MCF 10A (cell line): Measurements from ENCODE around the gene CAP1. TPM values are rescaled to one million over a fixed set of nuclear protein-coding genes. Genes with fewer than 3 reads are reported as not detected.
A peak's percentile ranks its signal among the peaks of the same experiment; 100 is the strongest.

ENCODE experiments used
- BruUV-seq: library from RNA; stranded (reverse); fragments of 400-500 nt; replicated peaks from 2 replicates; lab custom pipeline; 2021; lab: Mats Ljungman, UMichigan
- CTCF ChIA-PET: fragments of 300-600 bp; sonication (Branson Sonifier 250); formaldehyde crosslinking; extraction: SDS; loops from one replicate; lab custom pipeline; 2021; ENCODE audit warnings: antibody characterized with exemption, inconsistent platforms; lab: Yijun Ruan, JAX
- POLR2A ChIA-PET: fragments of 300-600, 350-650 bp; sonication (Branson Sonifier 250); formaldehyde crosslinking; extraction: SDS; loops from one replicate; lab custom pipeline; 2020; ENCODE audit warnings: antibody characterized with exemption, inconsistent platforms; lab: Yijun Ruan, JAX
- DNase-seq: peaks from one replicate; pipeline ENCODE4 v3.0.0-alpha.2; 2018; ENCODE audit not compliant: unreplicated experiment
- H3K27ac Mint-ChIP-seq: one replicate; pipeline ENCODE4 v1.8.0; 2022; ENCODE audit warnings: mild to moderate bottlenecking, low read depth, mixed read lengths; ENCODE audit not compliant: unreplicated experiment
- H3K27me3 Mint-ChIP-seq: one replicate; pipeline ENCODE4 v1.8.0; 2022; ENCODE audit warnings: mixed read lengths; ENCODE audit not compliant: insufficient read depth, unreplicated experiment
- H3K36me3 Mint-ChIP-seq: one replicate; pipeline ENCODE4 v1.8.0; 2022; ENCODE audit warnings: mild to moderate bottlenecking, moderate library complexity, mixed read lengths; ENCODE audit not compliant: insufficient read depth, unreplicated experiment
- H3K4me1 Mint-ChIP-seq: one replicate; pipeline ENCODE4 v1.8.0; 2022; ENCODE audit warnings: mixed read lengths; ENCODE audit not compliant: insufficient read depth, unreplicated experiment
- H3K4me3 Mint-ChIP-seq: one replicate; pipeline ENCODE4 v1.8.0; 2022; ENCODE audit warnings: mild to moderate bottlenecking, moderate library complexity, mixed read lengths; ENCODE audit not compliant: unreplicated experiment
- H3K9me3 Mint-ChIP-seq: one replicate; pipeline ENCODE4 v1.8.0; 2022; ENCODE audit warnings: mixed read lengths; ENCODE audit not compliant: unreplicated experiment
- intact Hi-C: fragments of 100-400 bp; cut with micrococcal nuclease; formaldehyde crosslinking; loops from 2 replicates; pipeline ENCODE4 v1.14.1; 2022
- total RNA-seq: library from RNA; stranded (reverse); gene quantifications from 2 replicates; pipeline ENCODE4 v1.2.3, GENCODE V29; 2022
- TF ChIP-seq, protein P1 (sequence below): fragments of 200-600 bp; IDR thresholded peaks from one replicate; pipeline ENCODE4 v1.8.0; 2022; ENCODE audit warnings: antibody characterized with exemption, mild to moderate bottlenecking; ENCODE audit not compliant: unreplicated experiment

Gene CAP1
- total RNA-seq, 1 experiment from 2014 or later = 297 TPM

DNA sequence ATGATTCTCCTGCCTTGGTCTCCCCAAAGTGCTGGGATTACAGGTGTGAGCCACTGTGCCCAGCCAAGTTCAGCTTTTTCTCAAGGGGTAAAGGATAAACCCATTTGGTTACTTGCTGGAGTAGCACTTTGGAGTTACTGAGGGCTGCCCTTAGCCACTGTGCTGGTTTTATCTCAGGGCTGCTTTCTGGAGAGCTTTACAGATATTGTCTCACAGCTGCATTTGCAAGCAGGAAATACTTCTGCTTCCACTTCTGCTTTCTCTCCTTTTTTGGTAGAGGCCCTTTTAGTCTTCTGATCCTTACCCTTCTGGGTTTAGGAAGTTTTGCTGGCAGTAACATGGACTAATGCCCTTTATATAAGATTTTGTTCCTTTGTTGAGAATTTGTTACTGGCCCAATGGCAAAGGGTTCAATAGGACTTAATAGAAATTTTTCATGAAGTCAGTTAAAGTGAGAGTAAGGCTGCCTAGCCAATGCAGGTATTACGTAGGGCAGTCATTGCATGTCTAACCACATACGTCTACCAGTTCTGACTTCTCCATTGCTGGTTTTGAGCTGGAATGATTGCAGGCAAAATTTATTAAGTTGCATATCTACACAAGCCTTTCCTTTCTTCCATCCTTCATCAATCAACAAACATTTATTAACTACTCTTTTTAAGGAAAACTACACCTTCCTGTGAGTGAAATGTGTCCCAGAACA, 24.4 kb downstream of the CAP1 start:
- Mint-ChIP-seq H3K4me1 (peaks cover 13% of the 10 kb centered on the region), H3K27me3 (no peaks in the 10 kb centered on the region), H3K36me3 (peaks cover 93% of the 10 kb centered on the region), H3K27ac (no peak overlapping the region), H3K9me3 (no peaks in the 10 kb centered on the region), H3K4me3 (no peak overlapping the region)
- TSS peak; percentile 5 for BruUV-seq
- DNase-seq = no peak
- TF ChIP-seq, protein P1, sequence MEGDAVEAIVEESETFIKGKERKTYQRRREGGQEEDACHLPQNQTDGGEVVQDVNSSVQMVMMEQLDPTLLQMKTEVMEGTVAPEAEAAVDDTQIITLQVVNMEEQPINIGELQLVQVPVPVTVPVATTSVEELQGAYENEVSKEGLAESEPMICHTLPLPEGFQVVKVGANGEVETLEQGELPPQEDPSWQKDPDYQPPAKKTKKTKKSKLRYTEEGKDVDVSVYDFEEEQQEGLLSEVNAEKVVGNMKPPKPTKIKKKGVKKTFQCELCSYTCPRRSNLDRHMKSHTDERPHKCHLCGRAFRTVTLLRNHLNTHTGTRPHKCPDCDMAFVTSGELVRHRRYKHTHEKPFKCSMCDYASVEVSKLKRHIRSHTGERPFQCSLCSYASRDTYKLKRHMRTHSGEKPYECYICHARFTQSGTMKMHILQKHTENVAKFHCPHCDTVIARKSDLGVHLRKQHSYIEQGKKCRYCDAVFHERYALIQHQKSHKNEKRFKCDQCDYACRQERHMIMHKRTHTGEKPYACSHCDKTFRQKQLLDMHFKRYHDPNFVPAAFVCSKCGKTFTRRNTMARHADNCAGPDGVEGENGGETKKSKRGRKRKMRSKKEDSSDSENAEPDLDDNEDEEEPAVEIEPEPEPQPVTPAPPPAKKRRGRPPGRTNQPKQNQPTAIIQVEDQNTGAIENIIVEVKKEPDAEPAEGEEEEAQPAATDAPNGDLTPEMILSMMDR = no peak
- ChIA-PET POLR2A (interaction anchor here (0.5 to 1.1 kb wide), 3 partner anchors 10 to 354 kb away, joined by 3 to 4 read pairs (median 3); no protein-coding TSS in a partner anchor), CTCF (interaction anchor here (0.5 to 1.5 kb wide), 4 partner anchors 12 to 321 kb away, joined by 3 to 4 read pairs (median 4); no protein-coding TSS in a partner anchor)
- intact Hi-C loops = no loop called here

DNA sequence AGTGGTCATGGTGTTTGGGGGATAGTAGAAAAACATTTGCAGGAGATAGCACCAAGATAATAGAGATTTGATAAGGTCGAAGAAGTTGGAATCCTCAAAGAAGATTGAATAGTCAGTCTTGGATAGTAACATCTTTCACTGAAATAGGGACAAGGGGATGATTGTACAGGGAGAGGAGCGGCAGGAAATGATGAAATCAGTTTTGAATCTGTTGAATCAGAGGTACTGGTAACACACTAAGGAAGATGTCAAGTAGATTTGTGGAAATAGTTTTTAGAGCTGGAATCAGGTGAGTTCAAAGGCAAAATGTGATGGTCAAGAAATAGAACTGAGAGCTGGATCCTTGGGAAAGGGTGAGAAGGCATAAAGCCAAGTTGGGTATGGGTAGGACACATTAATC, 26.5 kb downstream of the CAP1 start:
- no TSS peak for BruUV-seq
- H3K4me3 Mint-ChIP-seq = no peak overlapping the region
- TF ChIP-seq, protein P1 = no peak
- DNase-seq = no peak
- no peaks in the 10 kb centered on the region for H3K27me3 Mint-ChIP-seq
- H3K36me3 Mint-ChIP-seq = peaks cover 93% of the 10 kb centered on the region
- ChIA-PET POLR2A (interaction anchor here (0.6 to 1.0 kb wide), 2 partner anchors 10 to 11 kb away, joined by 3 to 7 read pairs; no protein-coding TSS in a partner anchor), CTCF (interaction anchor here (1.0 kb wide), 1 partner anchor 12 kb away, joined by 3 read pairs; no protein-coding TSS in a partner anchor)
- no peaks in the 10 kb centered on the region for H3K9me3 Mint-ChIP-seq
- H3K4me1 Mint-ChIP-seq = peaks cover 13% of the 10 kb centered on the region
- intact Hi-C loops = no loop called here
- H3K27ac Mint-ChIP-seq = peak overlapping the region; percentile 63

DNA sequence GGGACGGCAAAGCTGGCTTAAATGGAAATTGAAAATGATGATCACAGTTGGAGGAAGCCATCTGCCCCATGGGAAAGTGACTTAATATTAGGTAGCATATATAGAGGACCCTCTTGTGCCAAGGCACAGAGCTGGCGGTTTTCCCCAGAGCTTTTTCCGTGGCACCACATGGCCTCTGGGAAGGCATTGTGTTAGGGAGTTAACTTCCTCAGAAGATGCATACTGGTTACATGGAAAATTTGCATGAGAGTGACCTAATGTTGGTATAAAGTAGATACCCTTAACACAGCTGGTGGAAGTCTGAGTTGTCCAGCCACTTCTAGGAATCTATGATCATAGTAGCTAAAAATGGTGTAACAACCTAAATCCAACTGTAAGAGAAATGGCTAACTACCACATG, 27.3 kb downstream of the CAP1 start:
- TF ChIP-seq, protein P1 = no peak
- intact Hi-C loops = no loop called here
- no peak overlapping the region for H3K4me3 Mint-ChIP-seq
- ChIA-PET CTCF (interaction anchor here (1.2 kb wide), 1 partner anchor 10 kb away, joined by 3 read pairs; no protein-coding TSS in a partner anchor), POLR2A (interaction anchor here (1.0 kb wide), 1 partner anchor 9 kb away, joined by 7 read pairs; no protein-coding TSS in a partner anchor)
- no TSS peak for BruUV-seq
- no peak for DNase-seq
- no peaks in the 10 kb centered on the region for H3K27me3 Mint-ChIP-seq
- H3K27ac Mint-ChIP-seq = no peak overlapping the region
- H3K4me1 Mint-ChIP-seq = peaks cover 13% of the 10 kb centered on the region
- H3K36me3 Mint-ChIP-seq = peaks cover 93% of the 10 kb centered on the region
- no peaks in the 10 kb centered on the region for H3K9me3 Mint-ChIP-seq

DNA sequence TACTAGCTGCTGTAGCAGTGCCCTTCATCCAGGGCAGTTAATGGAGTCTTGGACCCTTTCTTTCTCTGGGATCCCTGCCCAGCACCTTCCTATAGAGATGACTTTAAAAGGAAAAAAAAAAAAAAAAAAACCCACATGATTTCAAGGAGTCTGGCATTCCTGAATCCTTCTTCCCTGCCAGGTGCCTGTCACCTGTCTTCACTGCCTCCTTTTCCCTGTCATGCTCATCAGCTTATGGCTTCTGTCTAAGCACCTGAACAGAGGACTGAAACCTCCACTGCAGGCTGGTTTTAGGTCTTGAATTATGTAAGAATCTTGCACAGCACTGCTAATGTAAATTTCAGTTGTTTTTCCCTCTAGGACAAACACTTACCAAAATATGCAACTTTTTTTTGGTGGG, 31.6 kb downstream of the CAP1 start:
- Mint-ChIP-seq H3K27me3 (no peaks in the 10 kb centered on the region), H3K9me3 (no peaks in the 10 kb centered on the region), H3K27ac (no peak overlapping the region), H3K36me3 (peaks cover 80% of the 10 kb centered on the region), H3K4me1 (peaks cover 8% of the 10 kb centered on the region), H3K4me3 (no peak overlapping the region)
- intact Hi-C loops = no loop called here
- CTCF ChIA-PET = no interaction called here
- BruUV-seq = TSS peak; percentile 72
- no peak for DNase-seq
- POLR2A ChIA-PET = interaction anchor here (0.6 kb wide), 1 partner anchor 688 kb away, joined by 3 read pairs; no protein-coding TSS in a partner anchor
- TF ChIP-seq, protein P1 = no peak
